C4-2B (cell line): ENCODE data around the gene CTAGE6.
"Not testable (repeated sequence)": the region's sequence is repeated elsewhere in the genome, so short reads cannot be mapped to it uniquely, and the experiment has no call there.

Source experiments
- ZFX ChIP-seq: fragments of 450-650 bp; IDR thresholded peaks from 2 replicates; pipeline ENCODE4 v1.6.1; 2017
- TF ChIP-seq, protein P1 (sequence below): fragments of 450-650 bp; conservative IDR thresholded peaks from 2 replicates; pipeline ENCODE4 v1.5.1; 2017; ENCODE audit warnings: mild to moderate bottlenecking

GRCh38 chr7:143763065-143763464 is 5.6 kb upstream of the CTAGE6 start:
- TF ChIP-seq, protein P1, sequence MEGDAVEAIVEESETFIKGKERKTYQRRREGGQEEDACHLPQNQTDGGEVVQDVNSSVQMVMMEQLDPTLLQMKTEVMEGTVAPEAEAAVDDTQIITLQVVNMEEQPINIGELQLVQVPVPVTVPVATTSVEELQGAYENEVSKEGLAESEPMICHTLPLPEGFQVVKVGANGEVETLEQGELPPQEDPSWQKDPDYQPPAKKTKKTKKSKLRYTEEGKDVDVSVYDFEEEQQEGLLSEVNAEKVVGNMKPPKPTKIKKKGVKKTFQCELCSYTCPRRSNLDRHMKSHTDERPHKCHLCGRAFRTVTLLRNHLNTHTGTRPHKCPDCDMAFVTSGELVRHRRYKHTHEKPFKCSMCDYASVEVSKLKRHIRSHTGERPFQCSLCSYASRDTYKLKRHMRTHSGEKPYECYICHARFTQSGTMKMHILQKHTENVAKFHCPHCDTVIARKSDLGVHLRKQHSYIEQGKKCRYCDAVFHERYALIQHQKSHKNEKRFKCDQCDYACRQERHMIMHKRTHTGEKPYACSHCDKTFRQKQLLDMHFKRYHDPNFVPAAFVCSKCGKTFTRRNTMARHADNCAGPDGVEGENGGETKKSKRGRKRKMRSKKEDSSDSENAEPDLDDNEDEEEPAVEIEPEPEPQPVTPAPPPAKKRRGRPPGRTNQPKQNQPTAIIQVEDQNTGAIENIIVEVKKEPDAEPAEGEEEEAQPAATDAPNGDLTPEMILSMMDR: not testable (repeated sequence)
- TF ChIP-seq ZFX: not testable (repeated sequence)
